GM21717 (cell line): Measurements from ENCODE around the gene KCNMA1.

Experiments
- ATAC-seq: cut with Tn5 transposase; IDR thresholded peaks from one replicate; pipeline ENCODE4 v1.9.1; 2021; ENCODE audit warnings: mild to moderate bottlenecking, moderate library complexity; ENCODE audit not compliant: unreplicated experiment

The KCNMA1 gene

GRCh38 chr10:77234599-77234998 lies 403.0 kb downstream of the KCNMA1 start:
- ATAC-seq: no peak

GRCh38 chr10:77233466-77233865 lies 404.1 kb downstream of the KCNMA1 start:
- ATAC-seq: no peak

GRCh38 chr10:77231884-77232610 lies 405.6 kb downstream of the KCNMA1 start:
- ATAC-seq: peak; percentile 67

GRCh38 chr10:77231375-77231774 lies 406.2 kb downstream of the KCNMA1 start:
- ATAC-seq: no peak

GRCh38 chr10:77230194-77230593 lies 407.4 kb downstream of the KCNMA1 start:
- no peak for ATAC-seq

- no peak for ATAC-seq
Observed at GRCh38 chr10:77229704-77230103, 407.9 kb downstream of the KCNMA1 start.

- no peak for ATAC-seq
Observed at GRCh38 chr10:77228559-77228958, 409.0 kb downstream of the KCNMA1 start.

- ATAC-seq: no peak
Observed at GRCh38 chr10:77226853-77227565, 410.6 kb downstream of the KCNMA1 start.

GRCh38 chr10:77226452-77226851 lies 411.2 kb downstream of the KCNMA1 start:
- no peak for ATAC-seq

- ATAC-seq: no peak
Observed at GRCh38 chr10:77226020-77226419, 411.6 kb downstream of the KCNMA1 start.

- ATAC-seq: no peak
Observed at GRCh38 chr10:77223526-77224460, 413.8 kb downstream of the KCNMA1 start.

- ATAC-seq: no peak
Observed at GRCh38 chr10:77220150-77220549, 417.5 kb downstream of the KCNMA1 start.

- ATAC-seq: no peak
Observed at GRCh38 chr10:77219046-77219445, 418.6 kb downstream of the KCNMA1 start.

GRCh38 chr10:77214799-77215198 lies 422.8 kb downstream of the KCNMA1 start:
- ATAC-seq: no peak

- no peak for ATAC-seq
Observed at GRCh38 chr10:77212632-77213031, 425.0 kb downstream of the KCNMA1 start.

GRCh38 chr10:77210645-77211044 lies 427.0 kb downstream of the KCNMA1 start:
- ATAC-seq: no peak

GRCh38 chr10:77208684-77209256 lies 428.8 kb downstream of the KCNMA1 start:
- no peak for ATAC-seq

- no peak for ATAC-seq
Observed at GRCh38 chr10:77207828-77208185, 429.8 kb downstream of the KCNMA1 start.

GRCh38 chr10:77207182-77207827 lies 430.3 kb downstream of the KCNMA1 start:
- ATAC-seq: no peak

GRCh38 chr10:77205135-77205534 lies 432.5 kb downstream of the KCNMA1 start:
- ATAC-seq: no peak

GRCh38 chr10:77204171-77204570 lies 433.4 kb downstream of the KCNMA1 start:
- no peak for ATAC-seq
